Ramos (cell line): ENCODE measurements around the gene TRIP12.
"Not testable (repeated sequence)": the region's sequence is repeated elsewhere in the genome, so short reads cannot be mapped to it uniquely, and the experiment has no call there.

Experiments used
- in situ Hi-C: fragments of 300-500 bp; cut with MboI; formaldehyde crosslinking; loops from one replicate; pipeline ENCODE4 v1.14.3; 2022; ENCODE audit warnings: low sequenced_read_pairs; ENCODE audit not compliant: unreplicated experiment

Gene TRIP12

GRCh38 chr2:229880892-229881586 is 40.8 kb downstream of the TRIP12 start:
- in situ Hi-C loops = no loop called here

GRCh38 chr2:229879191-229879950 is 42.4 kb downstream of the TRIP12 start:
- in situ Hi-C loops = no loop called here

GRCh38 chr2:229875549-229875948 is 46.3 kb downstream of the TRIP12 start:
- in situ Hi-C loops = no loop called here

GRCh38 chr2:229874647-229875046 is 47.2 kb downstream of the TRIP12 start:
- in situ Hi-C loops = no loop called here

- in situ Hi-C loops = no loop called here
Observed at GRCh38 chr2:229873123-229873581, 48.7 kb downstream of the TRIP12 start.

GRCh38 chr2:229870903-229871656 is 50.7 kb downstream of the TRIP12 start:
- in situ Hi-C loops = no loop called here

- in situ Hi-C loops = no loop called here
Observed at GRCh38 chr2:229869226-229869625, 52.6 kb downstream of the TRIP12 start.

GRCh38 chr2:229868794-229869193 is 53.0 kb downstream of the TRIP12 start:
- in situ Hi-C loops = no loop called here

- in situ Hi-C loops = no loop called here
Observed at GRCh38 chr2:229865033-229865432, 56.8 kb downstream of the TRIP12 start.

GRCh38 chr2:229861431-229861830 is 60.4 kb downstream of the TRIP12 start:
- in situ Hi-C loops = no loop called here

- in situ Hi-C loops = no loop called here
Observed at GRCh38 chr2:229860334-229860733, 61.5 kb downstream of the TRIP12 start.

GRCh38 chr2:229858351-229858750 is 63.5 kb downstream of the TRIP12 start:
- in situ Hi-C loops = no loop called here

GRCh38 chr2:229857634-229858033 is 64.2 kb downstream of the TRIP12 start:
- in situ Hi-C loops = no loop called here

GRCh38 chr2:229856413-229856812 is 65.4 kb downstream of the TRIP12 start:
- in situ Hi-C loops = no loop called here

- in situ Hi-C loops = no loop called here
Observed at GRCh38 chr2:229855116-229855515, 66.7 kb downstream of the TRIP12 start.

- in situ Hi-C loops = no loop called here
Observed at GRCh38 chr2:229852565-229852964, 69.2 kb downstream of the TRIP12 start.

GRCh38 chr2:229851870-229852269 is 69.9 kb downstream of the TRIP12 start:
- in situ Hi-C loops = no loop called here

GRCh38 chr2:229850355-229851275 is 71.2 kb downstream of the TRIP12 start:
- in situ Hi-C loops = not testable (repeated sequence)

GRCh38 chr2:229849073-229849472 is 72.7 kb downstream of the TRIP12 start:
- in situ Hi-C loops = no loop called here

GRCh38 chr2:229843613-229844012 is 78.2 kb downstream of the TRIP12 start:
- in situ Hi-C loops = no loop called here
